GM18907 (cell line): Measurements from ENCODE around the gene KIF26B.

Source experiments
- ATAC-seq: cut with Tn5 transposase; IDR thresholded peaks from one replicate; pipeline ENCODE4 v1.9.1; 2021; ENCODE audit warnings: mild to moderate bottlenecking, moderate library complexity; ENCODE audit not compliant: unreplicated experiment

KIF26B gene

GRCh38 chr1:245606157-245606725, 451.5 kb downstream of the KIF26B start:
- ATAC-seq: no peak

- no peak for ATAC-seq
These were observed 453.5 kb downstream of the KIF26B start for GRCh38 chr1:245608271-245608670.

GRCh38 chr1:245609354-245610150, 454.8 kb downstream of the KIF26B start:
- ATAC-seq: no peak

- ATAC-seq: no peak
These were observed 456.5 kb downstream of the KIF26B start for GRCh38 chr1:245611251-245611650.

GRCh38 chr1:245614476-245614875, 459.7 kb downstream of the KIF26B start:
- no peak for ATAC-seq

GRCh38 chr1:245615001-245615400, 460.2 kb downstream of the KIF26B start:
- no peak for ATAC-seq

- ATAC-seq: no peak
These were observed 466.8 kb downstream of the KIF26B start for GRCh38 chr1:245621589-245621988.

GRCh38 chr1:245622332-245623014, 467.7 kb downstream of the KIF26B start:
- no peak for ATAC-seq

- no peak for ATAC-seq
These were observed 486.6 kb downstream of the KIF26B start for GRCh38 chr1:245641384-245641783.

- peak; percentile 21 for ATAC-seq
These were observed 490.6 kb downstream of the KIF26B start for GRCh38 chr1:245645406-245645805.

GRCh38 chr1:245645894-245646293, 491.1 kb downstream of the KIF26B start:
- ATAC-seq: peak; percentile 72

GRCh38 chr1:245648749-245649522, 494.2 kb downstream of the KIF26B start:
- no peak for ATAC-seq

GRCh38 chr1:245649666-245650065, 494.9 kb downstream of the KIF26B start:
- ATAC-seq: no peak

- no peak for ATAC-seq
These were observed 495.7 kb downstream of the KIF26B start for GRCh38 chr1:245650441-245650960.

- no peak for ATAC-seq
These were observed 496.3 kb downstream of the KIF26B start for GRCh38 chr1:245651093-245651492.

GRCh38 chr1:245652116-245652515, 497.3 kb downstream of the KIF26B start:
- no peak for ATAC-seq

GRCh38 chr1:245652660-245653427, 498.1 kb downstream of the KIF26B start:
- no peak for ATAC-seq

- no peak for ATAC-seq
These were observed 499.8 kb downstream of the KIF26B start for GRCh38 chr1:245654460-245655050.

- ATAC-seq: no peak
These were observed 501.5 kb downstream of the KIF26B start for GRCh38 chr1:245656189-245656717.

GRCh38 chr1:245657371-245657770, 502.6 kb downstream of the KIF26B start:
- ATAC-seq: no peak
